HG02870 (cell line): ENCODE data around the gene SP110.
A peak's percentile ranks its signal among the peaks of the same experiment; 100 is the strongest.
"Not testable (repeated sequence)": the region's sequence is repeated elsewhere in the genome, so short reads cannot be mapped to it uniquely, and the experiment has no call there.

Experiments used
- ATAC-seq: cut with Tn5 transposase; IDR thresholded peaks from one replicate; pipeline ENCODE4 v1.9.1; 2021; ENCODE audit warnings: mild to moderate bottlenecking, moderate library complexity; ENCODE audit not compliant: unreplicated experiment

Gene SP110

DNA sequence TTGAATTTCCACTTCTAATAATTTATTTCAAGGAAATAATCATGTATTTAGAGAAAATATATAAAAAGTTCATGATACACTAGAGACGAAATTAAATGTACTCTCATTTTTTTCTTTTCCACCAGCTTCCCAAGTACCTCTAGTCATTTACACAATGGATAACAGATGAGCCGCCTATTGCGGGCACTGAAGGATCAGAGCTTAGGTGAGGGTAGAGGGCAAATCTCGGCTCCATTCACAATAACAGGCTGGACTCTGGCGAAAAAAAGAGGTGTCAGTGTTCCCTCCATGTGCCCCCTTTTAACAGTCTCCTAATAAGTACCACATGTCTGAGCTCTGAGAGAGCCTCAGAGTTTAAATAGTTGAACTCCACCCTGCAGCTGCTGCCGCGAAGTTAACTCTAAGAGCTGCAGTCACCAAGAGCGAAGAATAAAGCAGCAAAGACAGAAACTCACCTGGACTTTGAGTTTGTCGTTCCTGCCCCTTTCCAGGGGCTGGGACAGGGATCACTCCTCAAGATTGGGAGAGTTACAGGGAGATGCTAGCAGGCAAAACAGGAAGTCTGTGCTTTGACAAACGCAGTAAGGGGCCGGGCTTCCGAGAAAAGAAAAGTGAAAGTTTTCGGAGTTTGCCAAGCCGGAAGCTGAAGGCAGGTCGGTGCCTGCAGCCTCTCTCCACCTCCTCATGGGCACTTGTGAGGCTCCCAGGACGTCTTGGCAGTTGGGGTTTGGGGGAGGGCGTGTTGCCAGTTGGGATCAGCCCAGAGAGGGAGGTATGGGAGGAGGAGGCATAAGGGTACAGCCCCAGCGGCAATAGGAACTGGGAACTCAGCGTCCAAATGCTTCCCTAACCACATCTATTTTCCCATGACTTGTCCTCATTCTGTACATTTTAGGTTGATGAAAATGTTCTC lies at the start of gene SP110:
SP110 (minus strand) TSS at position 566 of the 913 bp plus-strand sequence. CDS start 3,057 bp downstream, outside the sequence.
- ATAC-seq, result peak; percentile 84

DNA sequence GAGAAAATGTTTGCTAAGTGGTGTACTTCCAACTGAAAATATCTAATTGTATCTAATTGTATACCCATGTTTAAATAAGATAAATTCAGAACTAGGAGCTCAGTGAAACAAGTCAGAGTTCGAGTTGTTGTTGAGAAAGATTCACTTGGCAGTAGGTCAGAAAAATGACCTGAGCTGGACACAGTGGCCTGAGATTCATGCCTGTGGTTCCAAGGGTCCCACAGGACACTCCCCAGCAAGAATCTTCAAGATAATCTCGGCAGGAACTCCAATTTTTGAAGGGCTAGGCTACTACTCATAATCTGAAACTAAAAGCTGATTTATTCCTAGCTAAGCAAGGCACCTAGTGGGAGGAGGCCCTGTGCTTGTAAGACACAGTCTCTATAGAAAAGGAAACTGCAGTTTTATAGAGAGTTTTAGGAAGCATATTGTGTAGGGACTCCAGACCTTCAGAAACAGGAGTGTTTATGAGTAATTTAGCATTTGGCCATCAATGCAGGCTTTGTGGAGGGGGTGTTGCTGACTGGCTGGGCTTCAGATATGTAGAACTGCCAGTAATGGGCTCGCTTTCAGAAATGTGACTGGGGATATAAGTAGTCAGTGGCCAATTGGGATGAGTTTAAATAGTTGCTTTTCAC lies 48.9 kb upstream of the SP110 start:
- ATAC-seq, result peak; percentile 47

DNA sequence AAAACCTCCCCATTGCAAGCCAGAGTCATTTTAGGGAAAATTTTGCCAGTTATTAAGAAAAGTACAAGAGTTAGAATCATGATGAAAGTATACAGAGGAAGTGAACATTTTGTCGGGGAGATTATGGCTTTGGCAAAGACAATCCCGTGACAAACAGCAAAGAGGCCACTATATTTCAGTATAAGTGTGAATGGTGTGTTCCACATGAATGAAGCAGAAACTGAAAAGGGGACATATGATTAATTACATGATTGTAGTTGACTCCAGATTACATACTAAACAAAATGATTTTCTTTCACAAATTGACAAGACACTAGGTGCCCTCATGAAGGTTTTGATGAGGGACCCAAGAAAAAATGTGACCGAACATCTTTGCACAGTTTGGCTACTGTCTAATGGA lies 47.8 kb upstream of the SP110 start:
- peak; percentile 82 for ATAC-seq

DNA sequence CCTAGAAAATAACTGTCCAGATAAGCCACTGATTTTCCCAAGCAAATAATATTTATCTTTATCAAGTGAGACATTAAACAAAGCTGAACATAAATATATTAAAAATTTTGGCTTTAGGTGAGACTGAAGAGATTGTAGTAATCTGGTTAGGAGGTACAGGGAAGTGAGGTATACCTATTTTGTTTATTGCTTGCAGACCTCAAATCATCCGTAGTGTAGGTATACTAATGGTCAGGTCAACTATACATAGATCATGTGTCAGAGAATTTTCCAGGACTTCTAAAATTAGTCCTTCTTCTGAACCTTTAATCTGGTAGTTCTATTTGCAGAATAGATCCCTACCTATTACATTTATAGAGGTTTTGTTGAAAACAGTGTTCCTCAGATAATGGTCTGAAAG lies 47.3 kb upstream of the SP110 start:
- ATAC-seq, result no peak

DNA sequence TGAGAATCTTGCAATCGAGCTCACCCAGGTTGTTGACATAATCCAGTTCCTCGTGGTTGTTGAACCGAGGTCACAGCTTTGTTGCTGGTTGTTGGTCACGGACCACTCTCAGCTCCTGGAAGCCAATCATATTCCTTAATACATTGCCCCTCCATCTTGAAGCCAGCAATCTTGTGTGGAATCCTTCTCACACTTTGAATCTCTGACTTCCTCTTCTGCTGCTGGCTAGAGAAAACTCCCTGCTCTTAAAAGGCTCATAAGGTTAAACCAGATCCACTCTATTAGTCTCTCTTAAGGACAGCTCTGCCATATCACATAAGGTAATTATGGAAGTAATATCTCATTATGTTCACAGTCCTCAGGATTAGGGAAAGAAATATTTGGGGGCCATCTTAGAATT lies 46.9 kb upstream of the SP110 start:
- ATAC-seq, result no peak

DNA sequence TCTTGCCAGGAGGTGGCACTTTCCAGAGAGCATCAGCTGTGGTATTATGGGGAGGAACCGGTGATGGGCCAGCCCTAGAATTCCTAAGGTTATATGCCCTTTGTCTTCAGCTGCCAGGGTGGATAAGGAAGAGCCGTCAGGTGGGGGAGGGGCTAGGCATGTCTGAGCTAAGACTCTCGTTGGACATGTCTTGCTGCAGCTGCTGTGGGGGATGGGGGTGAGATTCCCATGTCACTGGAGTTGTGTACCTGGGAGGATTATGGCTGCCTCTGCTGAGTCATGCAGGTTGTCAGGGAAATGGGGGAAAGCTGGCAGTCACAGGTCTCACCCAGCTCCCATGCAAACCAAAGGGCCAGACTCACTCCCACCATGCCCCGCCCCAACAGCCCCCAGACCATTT lies 45.2 kb upstream of the SP110 start:
- ATAC-seq, result not testable (repeated sequence)

DNA sequence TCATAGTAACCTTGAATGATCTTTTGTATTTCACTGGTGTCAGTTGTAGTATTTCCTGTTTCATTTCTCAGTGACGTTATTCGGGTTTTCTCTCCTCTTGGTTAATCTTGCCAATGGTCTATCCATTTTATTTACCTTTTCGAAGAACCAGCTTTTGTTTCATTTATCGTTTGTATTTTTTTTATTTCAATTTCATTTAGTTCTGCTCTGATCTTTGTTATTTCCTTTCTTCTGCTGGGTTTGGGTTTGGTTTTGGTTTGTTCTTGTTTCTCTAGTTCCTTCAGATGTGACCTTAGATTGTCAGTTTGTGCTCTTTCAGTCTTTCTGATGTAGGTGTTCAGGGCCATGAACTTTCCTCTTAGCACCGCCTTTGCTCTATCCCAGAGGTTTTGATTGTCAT lies 42.5 kb upstream of the SP110 start:
- ATAC-seq, result no peak

DNA sequence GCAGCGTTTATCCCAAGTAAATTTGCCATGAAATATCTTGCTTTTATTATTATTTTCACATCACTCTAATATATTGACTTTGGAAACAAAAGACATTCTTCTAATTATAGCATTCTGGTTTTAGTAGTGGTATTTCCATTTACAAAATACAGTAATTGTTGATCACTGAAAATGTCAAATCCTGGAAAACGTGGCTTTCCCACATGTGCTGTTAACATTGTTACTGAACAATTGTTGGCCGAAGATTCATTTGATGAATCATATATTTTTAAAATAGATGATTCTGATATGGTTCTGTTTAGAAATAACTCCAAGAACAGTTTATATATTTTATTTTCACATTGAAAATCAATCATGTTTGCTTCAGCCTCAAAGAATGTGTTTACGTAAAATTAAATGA lies 38.7 kb upstream of the SP110 start:
- ATAC-seq, result no peak

DNA sequence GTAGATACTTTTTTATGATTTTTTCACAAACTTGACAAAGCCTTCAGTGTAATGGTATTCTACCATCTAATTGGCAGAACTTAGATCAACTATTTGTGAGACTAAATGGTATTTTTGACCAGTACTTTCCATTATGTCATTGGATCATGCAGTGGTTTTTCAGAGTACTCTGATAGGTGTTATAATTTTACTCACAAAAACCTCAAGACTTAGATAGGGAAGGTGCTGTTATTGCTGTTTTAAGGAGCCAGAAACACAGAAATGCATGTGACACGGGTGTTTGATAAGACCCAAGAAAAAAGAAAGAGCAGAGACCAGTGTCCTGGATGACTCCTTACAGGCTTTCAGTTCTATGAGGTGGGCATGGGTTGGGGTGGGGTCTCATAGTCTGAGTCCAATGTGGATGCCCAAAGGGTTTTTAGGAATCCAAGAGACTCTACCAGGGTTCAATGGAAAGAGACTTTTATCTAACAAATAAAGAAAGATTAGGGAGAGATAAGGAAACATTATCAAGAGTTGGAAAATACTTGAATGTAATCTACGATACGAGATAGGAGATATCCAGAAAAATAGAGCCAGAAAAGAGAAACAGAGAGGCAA lies 37.0 kb upstream of the SP110 start:
- no peak for ATAC-seq

DNA sequence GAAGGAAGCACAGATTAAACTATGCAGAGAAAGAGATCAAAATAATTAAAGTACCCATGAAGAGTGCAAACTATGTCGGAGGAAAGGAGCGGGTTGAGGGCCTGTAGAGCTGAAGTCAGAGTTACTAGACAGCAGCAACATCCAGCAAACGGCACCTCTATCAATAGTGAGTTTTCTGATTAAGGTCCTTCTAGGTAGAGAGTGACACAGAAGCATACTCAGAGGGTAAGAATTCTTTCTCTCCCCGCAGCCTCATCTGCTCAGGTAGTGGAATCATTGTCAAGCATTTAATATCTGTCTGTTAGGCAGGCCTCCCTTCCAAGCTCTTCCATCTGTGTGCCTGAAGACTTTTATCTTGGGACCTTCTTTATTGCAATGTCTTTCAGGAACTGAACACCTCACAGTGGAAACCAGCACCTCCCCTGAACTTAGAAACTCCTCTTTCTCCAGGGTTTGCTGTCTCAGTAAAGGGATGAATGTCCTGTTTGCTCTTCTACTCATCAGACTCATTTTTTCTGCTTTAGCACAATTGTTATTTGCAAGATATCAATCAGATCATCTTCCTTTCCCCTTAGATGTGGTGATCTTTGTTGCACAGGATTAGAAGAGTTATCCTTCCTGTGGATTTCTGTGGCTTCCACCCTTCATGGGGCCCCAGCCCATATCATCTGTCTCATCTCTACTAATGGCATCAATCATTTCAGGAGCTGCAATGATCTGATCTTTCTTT lies 34.5 kb upstream of the SP110 start:
- no peak for ATAC-seq

DNA sequence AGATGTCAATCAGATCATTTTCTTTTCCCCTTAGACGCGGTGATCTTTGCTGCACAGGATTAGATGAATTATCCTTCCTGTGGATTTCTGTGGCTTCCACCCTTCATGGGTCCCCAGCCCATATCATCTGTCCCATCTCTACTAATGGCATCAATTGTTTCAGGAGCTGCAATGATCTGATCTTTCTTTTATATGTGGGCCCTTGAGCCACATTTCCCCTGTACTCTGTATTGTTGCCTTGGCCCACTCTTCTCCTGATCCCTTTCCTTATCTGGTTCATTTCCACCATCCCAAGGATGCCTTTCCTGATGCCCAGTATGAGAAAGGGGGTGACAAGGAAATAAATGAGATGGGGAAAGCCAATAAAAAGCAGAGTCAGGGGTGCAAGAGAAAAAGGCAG lies 30.4 kb upstream of the SP110 start:
- no peak for ATAC-seq

DNA sequence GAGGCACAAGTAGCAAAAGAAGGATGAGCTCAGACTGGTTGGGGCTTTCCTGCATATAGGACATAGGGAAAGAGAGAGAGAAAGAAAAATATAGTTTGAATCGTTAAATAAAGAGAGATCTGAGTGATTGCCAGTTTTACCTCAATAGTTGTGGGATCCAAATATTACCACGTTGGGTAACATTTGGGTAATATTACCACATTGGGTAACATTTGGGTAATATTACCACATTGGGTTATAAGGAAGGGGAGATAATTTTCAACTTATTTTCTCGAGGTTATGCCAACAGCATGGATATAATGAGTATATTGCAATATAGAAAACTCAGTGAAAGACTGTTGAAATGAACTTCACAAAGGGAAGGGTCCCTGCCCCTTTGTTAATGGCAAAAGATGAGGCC lies 26.4 kb upstream of the SP110 start:
- no peak for ATAC-seq

DNA sequence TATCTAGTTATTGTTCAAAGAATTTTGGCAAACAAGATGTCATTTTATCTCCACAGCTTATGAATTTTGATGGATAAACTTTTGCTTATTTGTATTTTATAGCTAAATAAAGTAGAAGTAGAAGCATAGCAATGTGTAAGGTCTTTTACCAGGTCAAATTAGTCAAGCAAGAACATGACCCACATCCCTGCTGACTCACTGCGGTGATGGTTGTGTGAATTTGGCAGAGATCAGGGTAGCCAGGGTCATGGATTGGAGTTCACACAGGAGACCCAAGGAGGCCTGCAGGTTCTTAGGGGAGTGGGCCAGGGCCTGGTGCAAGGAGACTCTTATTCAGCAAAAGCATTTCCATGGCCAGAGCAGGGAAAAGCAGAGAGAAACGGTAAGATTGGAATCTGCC lies 24.4 kb upstream of the SP110 start:
- no peak for ATAC-seq

DNA sequence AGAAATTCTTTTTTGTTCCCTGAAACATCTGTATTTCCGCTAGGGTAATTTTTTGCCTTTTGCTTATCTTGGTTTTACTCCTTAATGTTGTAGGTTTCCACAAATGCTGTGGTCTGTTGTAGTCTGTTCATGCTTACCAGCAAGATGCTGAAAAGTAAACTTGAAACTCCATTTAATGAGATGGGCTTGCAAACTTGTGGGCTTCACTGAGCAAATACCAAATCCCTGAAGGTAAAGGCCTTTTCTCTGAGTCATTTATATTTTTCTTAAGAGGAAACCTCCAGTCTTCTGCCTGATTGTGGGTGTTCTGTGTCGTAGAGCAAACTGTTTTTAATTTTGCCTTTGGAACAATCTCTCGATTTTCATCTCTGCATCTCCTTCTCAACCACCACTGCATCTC lies 15.1 kb upstream of the SP110 start:
- ATAC-seq, result peak; percentile 96

DNA sequence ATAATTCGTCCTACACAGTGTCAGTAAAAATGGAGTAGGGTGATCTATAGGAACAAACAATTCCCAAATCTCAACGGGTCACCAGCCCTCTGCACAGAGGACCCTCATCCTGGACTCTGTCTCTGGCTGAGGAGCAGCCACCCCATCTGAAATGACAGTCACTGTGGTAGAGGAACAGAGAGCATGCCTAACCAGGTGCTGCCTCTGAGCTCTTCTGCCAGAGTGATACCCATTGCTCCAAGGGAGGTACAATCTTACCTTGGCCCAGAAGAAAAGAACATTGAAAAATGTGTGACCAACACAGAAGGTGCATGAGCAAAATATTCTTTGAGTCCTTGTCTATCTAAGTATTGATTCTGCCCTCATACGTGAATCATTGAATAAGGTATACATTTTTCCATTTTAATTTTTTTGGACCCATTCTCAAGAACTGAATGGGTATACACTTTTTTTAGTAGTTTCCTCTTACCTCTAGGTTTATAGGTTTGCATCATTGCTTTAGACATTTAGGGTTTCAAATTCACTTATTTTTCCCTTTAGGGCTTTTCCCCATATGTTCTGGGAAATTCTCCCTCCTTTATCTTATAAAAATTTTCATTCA lies 14.4 kb upstream of the SP110 start:
- peak; percentile 41 for ATAC-seq

DNA sequence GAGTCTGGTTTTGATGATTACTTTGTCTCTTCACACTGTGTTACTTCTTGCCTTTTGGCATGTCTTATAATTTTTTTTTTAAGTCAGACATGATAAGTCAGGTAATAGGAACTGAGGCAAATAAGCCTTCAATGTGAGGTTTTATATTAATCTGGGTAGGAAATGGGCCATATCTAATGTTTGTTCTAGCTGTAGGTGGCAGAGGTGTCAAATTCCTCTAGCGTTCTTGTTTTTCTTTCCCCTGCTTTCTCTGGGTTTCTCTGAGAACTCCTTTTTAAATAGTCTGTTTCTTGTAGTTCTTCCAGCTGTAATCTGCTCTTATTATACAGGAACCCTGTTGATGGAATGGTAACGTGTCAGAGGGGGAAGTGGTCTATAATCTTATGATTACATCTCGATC lies 11.5 kb upstream of the SP110 start:
- ATAC-seq, result no peak

DNA sequence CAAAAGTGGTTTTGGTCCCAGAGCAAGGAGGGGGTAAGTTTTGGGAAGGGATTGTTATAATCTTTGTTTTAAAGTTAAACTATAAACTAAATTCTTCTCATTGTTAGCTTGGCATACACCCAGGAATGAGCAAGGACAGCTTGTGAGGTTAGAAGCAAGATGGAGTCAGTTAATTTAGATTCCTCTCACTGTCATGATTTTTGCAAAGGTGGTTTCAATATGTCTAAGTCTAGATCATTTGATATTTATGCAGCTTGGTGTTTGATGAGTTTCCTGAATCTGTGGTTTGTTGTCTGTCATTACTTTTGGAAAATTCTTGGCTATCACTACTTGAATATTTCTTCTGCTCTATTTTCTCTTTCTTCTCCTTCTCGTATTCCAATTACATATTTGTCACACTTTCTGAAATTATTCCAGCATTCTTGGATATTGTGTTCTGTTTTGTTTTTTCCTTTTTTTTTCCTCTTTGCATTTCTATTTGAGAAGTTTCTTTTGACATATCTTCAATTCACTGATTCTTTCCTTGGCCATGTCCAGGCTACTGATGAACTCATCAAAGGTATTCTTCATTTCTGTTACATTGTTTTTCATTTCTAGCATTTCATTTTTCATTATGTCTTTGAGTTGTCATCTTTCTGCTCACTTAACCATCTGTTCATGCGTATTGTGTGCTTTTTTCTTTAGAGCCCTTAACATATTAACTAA lies 10.9 kb upstream of the SP110 start:
- ATAC-seq, result no peak

DNA sequence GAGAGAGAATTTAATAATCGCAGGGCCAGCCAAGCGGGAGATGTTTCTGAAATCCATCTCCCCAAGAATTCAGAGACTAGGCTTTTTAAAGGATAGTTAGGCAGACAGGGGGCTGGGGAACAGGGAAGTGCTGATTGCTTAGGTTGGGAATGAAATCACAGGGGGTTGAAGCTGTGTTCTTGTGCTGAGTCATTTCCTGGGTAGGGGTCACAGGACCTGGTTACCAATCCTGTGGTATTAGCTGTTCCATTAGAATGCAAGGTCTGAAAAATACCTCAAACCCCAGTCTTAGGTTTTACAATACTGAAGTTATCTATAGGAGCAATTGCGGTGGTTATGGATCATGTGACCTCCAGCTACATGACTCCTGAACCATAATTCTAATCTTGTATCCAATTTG lies 10.3 kb upstream of the SP110 start:
- no peak for ATAC-seq

DNA sequence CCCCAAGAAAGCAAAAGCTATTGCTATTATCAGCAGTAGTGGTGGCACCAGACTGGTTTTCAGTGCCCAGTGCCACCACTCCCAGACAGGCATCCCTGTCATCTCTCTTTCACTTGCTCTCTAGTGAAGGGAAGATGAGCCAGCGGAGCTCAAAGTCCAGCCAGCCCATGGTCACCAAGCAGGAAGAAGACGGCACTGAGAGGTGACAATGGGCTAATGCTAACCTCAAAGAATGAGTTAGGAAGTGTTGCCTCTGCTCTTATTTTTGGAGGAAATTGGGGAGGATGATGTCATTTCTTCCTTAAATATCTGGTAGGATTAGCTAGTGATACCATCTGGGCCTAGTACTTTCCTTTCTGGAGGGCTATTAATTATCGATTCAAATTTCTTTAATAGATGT lies 7.4 kb upstream of the SP110 start:
- no peak for ATAC-seq

DNA sequence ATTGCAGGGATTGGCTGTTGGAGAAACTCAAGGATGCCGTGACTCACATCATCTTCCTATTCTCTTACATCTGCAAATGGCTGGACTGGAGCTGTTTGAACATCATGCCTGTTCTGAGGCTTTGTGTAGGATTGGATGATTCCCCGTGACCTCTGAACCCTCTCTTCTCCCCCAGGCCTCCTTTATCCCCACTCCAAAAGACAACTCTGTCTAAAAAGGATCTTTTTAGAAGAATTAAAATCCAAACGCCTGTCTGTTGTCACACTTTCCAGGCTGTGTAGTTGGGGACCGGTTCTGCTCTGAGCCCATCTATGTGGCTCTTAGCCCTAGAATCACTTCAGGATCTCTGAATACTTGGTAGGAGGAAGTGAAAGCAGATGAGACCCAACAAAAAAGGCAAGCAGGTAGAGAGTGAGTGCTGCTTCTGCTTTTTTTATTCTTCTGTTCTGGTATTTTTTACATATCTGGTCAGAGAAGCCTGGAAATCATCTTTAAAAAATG lies 6.3 kb upstream of the SP110 start:
- peak; percentile 71 for ATAC-seq
